ENCODE measurements around the gene PPP1R1B. TPM values are rescaled to one million over a fixed set of nuclear protein-coding genes. Genes with fewer than 3 reads are reported as not detected.

PPP1R1B gene
- total RNA-seq, 5 donors from 2014 or later (not counting 1 experiment from before 2014, with no cell fraction given), result 0.12 to 0.35 (median 0.18) TPM; not detected in 1

DNA sequence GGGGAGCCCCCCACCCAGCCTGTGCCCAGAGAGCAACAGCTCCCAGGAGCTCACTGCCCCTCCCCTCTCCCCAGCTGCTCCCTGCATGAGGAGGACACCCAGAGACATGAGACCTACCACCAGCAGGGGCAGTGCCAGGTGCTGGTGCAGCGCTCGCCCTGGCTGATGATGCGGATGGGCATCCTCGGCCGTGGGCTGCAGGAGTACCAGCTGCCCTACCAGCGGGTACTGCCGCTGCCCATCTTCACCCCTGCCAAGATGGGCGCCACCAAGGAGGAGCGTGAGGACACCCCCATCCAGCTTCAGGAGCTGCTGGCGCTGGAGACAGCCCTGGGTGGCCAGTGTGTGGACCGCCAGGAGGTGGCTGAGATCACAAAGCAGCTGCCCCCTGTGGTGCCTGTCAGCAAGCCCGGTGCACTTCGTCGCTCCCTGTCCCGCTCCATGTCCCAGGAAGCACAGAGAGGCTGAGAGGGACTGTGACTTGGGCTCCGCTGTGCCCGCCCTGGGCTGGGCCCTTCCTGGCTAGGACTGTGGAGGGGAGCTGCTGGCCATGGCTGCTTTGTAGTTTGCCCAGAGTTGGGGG lies 39.0 kb downstream of the PPP1R1B start:
- DNase-seq (peak in 1 of 35 experiments; percentile 36), ATAC-seq (replicated peaks in 1 of 4) (peak in 3 of 4 experiments; percentile 13 to 36 (median 21))
- H3K9me3 Mint-ChIP-seq, result no peaks in the 10 kb centered on the region
- 63% methylated on average over 12 of the region's 17 CpGs for WGBS (ENCODE audit: insufficient coverage)
- ChIA-PET CTCF (interaction anchor here (1.0 to 1.6 kb wide), 2 partner anchors 12 to 22 kb away, joined by 3 to 4 read pairs; partner anchors contain the start of gene PGAP3 (in 1 of the 2)), POLR2A (no interaction called here)
- no peak overlapping the region for H3K27ac Mint-ChIP-seq
- Histone ChIP-seq H3K27ac (ENCODE audit: low read length) (no peak overlapping the region), H3K4me3 (ENCODE audit: control insufficient read depth in 1 of 2, extremely low read depth in 1 of 2, low read length in 1 of 2) (no peak overlapping the region), H3K36me3 (ENCODE audit: control insufficient read depth in 2 of 2, extremely low read depth in 1 of 2, insufficient read depth in 1 of 2, low read length in 1 of 2) (peaks cover 5 to 22% of the 10 kb centered on the region in 2 donors), H3K4me1 (ENCODE audit: control insufficient read depth in 1 of 2, extremely low read depth in 1 of 2, insufficient read depth in 2 of 2, low read length in 2 of 2) (peaks cover 2 to 40% of the 10 kb centered on the region in 2 experiments), H3K27me3 (replicated peaks in 1 of 2; ENCODE audit: control insufficient read depth in 2 of 2, extremely low read depth in 1 of 2, insufficient read depth in 2 of 2, low read length in 1 of 2) (peaks cover 0 to 49% of the 10 kb centered on the region in 2 experiments), H3K9me3 (no peaks in the 10 kb centered on the region)
- peaks cover 9 to 17% (median 15%) of the 10 kb centered on the region in 3 donors for H3K4me1 Mint-ChIP-seq
- peaks cover 9% of the 10 kb centered on the region for H3K36me3 Mint-ChIP-seq
- peaks cover 12 to 16% of the 10 kb centered on the region in 2 donors for H3K27me3 Mint-ChIP-seq
- peak overlapping the region in 1 of 3 donors; percentile 59 for H3K4me3 Mint-ChIP-seq

DNA sequence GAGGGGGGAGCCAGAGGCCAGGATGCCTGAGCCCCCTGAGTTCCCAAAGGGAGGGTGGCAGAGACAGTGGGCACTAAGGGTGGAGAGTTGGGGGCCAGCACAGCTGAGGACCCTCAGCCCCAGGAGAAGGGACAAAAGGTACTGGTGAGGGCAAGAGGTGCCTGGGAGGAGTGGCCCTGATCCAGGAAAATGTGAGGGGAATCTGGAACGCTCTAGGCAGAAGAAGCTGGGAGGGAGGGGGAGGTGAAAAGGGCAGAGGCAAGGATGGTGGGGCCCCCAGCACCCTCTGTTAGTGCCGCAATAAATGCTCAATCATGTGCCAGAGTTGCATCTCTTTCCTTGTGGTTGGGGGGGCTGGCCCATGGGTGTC lies 39.5 kb downstream of the PPP1R1B start:
- Histone ChIP-seq H3K27me3 (replicated peaks in 1 of 2; ENCODE audit: control insufficient read depth in 2 of 2, extremely low read depth in 1 of 2, insufficient read depth in 2 of 2, low read length in 1 of 2) (peaks cover 0 to 54% of the 10 kb centered on the region in 2 experiments), H3K27ac (ENCODE audit: low read length) (no peak overlapping the region), H3K4me1 (ENCODE audit: control insufficient read depth in 1 of 2, extremely low read depth in 1 of 2, insufficient read depth in 2 of 2, low read length in 2 of 2) (peaks cover 2 to 35% of the 10 kb centered on the region in 2 experiments), H3K4me3 (ENCODE audit: control insufficient read depth in 1 of 2, extremely low read depth in 1 of 2, low read length in 1 of 2) (no peak overlapping the region), H3K36me3 (ENCODE audit: control insufficient read depth in 2 of 2, extremely low read depth in 1 of 2, insufficient read depth in 1 of 2, low read length in 1 of 2) (peaks cover 5 to 17% of the 10 kb centered on the region in 2 donors), H3K9me3 (no peaks in the 10 kb centered on the region)
- Mint-ChIP-seq H3K27me3 (peaks cover 12 to 16% of the 10 kb centered on the region in 2 donors), H3K9me3 (no peaks in the 10 kb centered on the region), H3K27ac (no peak overlapping the region), H3K36me3 (peaks cover 5% of the 10 kb centered on the region), H3K4me1 (peaks cover 9 to 15% (median 13%) of the 10 kb centered on the region in 3 donors), H3K4me3 (peak overlapping the region in 1 of 3 donors; percentile 59)
- WGBS (ENCODE audit: insufficient coverage), result 100% methylated on average over 1 of the region's 2 CpGs
- CTCF ChIA-PET, result interaction anchor here (1.0 to 1.6 kb wide), 3 partner anchors 13 to 45 kb away, joined by 3 to 4 read pairs (median 3); partner anchors contain the start of gene PGAP3 (in 1 of the 2)
- ATAC-seq (replicated peaks in 1 of 4) (no peak), DNase-seq (no peak)
- POLR2A ChIA-PET, result interaction anchor here in 1 of 2 donors (0.6 kb wide), 1 partner anchor 293 kb away, joined by 5 read pairs; no protein-coding TSS in a partner anchor

GRCh38 chr17:39666601-39667261 lies 40.0 kb downstream of the PPP1R1B start:
- ChIA-PET POLR2A (interaction anchor here (0.6 kb wide), 2 partner anchors 86 to 294 kb away, joined by 5 to 10 read pairs; no protein-coding TSS in a partner anchor), CTCF (interaction anchor here (0.6 to 1.6 kb wide), 5 partner anchors 13 to 88 kb away, joined by 3 to 10 read pairs (median 4); no protein-coding TSS in a partner anchor)

DNA sequence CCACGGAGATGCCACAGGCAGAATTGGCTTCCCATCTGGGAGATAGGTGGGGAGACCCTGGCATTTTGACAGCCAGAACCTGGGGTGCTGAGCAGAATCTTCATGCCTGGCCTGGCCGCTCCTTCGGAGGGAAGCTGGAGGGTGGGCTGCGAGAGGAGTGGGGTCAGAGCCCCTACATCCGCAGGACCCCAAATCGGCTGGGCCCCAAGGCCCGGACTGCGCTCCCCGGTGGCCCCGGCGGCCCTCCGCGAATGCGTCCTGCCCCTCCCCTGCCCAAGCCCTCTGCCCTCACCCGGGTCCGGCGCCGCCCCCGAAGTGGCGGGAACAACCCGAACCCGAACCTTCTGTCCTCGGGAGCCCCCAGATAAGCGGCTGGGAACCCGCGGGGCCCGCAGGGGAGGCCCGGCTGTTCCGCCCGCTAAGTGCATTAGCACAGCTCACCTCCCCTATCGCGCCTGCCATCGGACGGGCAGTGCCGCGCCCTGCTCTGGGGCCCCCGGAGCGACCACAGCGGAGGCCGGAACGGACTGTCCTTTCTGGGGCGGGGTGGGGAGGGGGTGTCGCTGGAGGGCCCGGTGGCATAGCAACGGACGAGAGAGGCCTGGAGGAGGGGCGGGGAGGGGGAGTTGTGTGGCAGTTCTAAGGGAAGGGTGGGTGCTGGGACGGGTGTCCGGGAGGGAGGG lies 40.7 kb downstream of the PPP1R1B start:
- Histone ChIP-seq H3K27ac (ENCODE audit: low read length) (no peak overlapping the region), H3K4me1 (ENCODE audit: control insufficient read depth in 1 of 2, extremely low read depth in 1 of 2, insufficient read depth in 2 of 2, low read length in 2 of 2) (peaks cover 2 to 35% of the 10 kb centered on the region in 2 experiments), H3K36me3 (ENCODE audit: control insufficient read depth in 2 of 2, extremely low read depth in 1 of 2, insufficient read depth in 1 of 2, low read length in 1 of 2) (peaks cover 5 to 6% of the 10 kb centered on the region in 2 donors), H3K4me3 (ENCODE audit: control insufficient read depth in 1 of 2, extremely low read depth in 1 of 2, low read length in 1 of 2) (peak overlapping the region in 1 of 2 donors; percentile 30), H3K9me3 (no peaks in the 10 kb centered on the region), H3K27me3 (replicated peaks in 1 of 2; ENCODE audit: control insufficient read depth in 2 of 2, extremely low read depth in 1 of 2, insufficient read depth in 2 of 2, low read length in 1 of 2) (peaks cover 0 to 60% of the 10 kb centered on the region in 2 experiments)
- Mint-ChIP-seq H3K4me3 (peak overlapping the region; percentile 54 to 60 (median 59)), H3K27me3 (peaks cover 12 to 18% of the 10 kb centered on the region in 2 donors), H3K9me3 (no peaks in the 10 kb centered on the region), H3K27ac (no peak overlapping the region), H3K36me3 (no peaks in the 10 kb centered on the region), H3K4me1 (peaks cover 13 to 18% (median 14%) of the 10 kb centered on the region in 3 donors)
- peak in 4 of 35 experiments; percentile 22 to 29 (median 24) for DNase-seq
- POLR2A ChIA-PET, result interaction anchor here in 1 of 2 donors (0.6 kb wide), 1 partner anchor 86 kb away, joined by 10 read pairs; no protein-coding TSS in a partner anchor
- WGBS (ENCODE audit: insufficient coverage), result 20% methylated on average over 41 of the region's 49 CpGs
- CTCF ChIA-PET, result interaction anchor here (0.6 to 1.6 kb wide), 5 partner anchors 14 to 88 kb away, joined by 3 to 10 read pairs (median 4); no protein-coding TSS in a partner anchor
- ATAC-seq (replicated peaks in 1 of 4), result peak in 2 of 4 experiments; percentile 11 to 15

More at GRCh38 chr17:39666601-39667261, 40.0 kb downstream of the PPP1R1B start:
- WGBS (ENCODE audit: insufficient coverage), result 78% methylated on average over 7 of the region's 11 CpGs
- H3K27ac ChIP-seq (ENCODE audit: low read length), result no peak overlapping the region
- H3K4me3 ChIP-seq (ENCODE audit: control insufficient read depth in 1 of 2, extremely low read depth in 1 of 2, low read length in 1 of 2), result no peak overlapping the region
- no peak for DNase-seq
- Mint-ChIP-seq H3K4me3 (peak overlapping the region in 2 of 3 donors; percentile 57 to 59), H3K36me3 (peaks cover under 1% of the 10 kb centered on the region), H3K27me3 (peaks cover 12 to 16% of the 10 kb centered on the region in 2 donors), H3K9me3 (no peaks in the 10 kb centered on the region), H3K27ac (no peak overlapping the region), H3K4me1 (peaks cover 8 to 13% (median 10%) of the 10 kb centered on the region in 3 donors)
- peaks cover 2 to 31% of the 10 kb centered on the region in 2 experiments for H3K4me1 ChIP-seq (ENCODE audit: control insufficient read depth in 1 of 2, extremely low read depth in 1 of 2, insufficient read depth in 2 of 2, low read length in 2 of 2)
- H3K9me3 ChIP-seq, result no peaks in the 10 kb centered on the region
- peaks cover 5 to 12% of the 10 kb centered on the region in 2 donors for H3K36me3 ChIP-seq (ENCODE audit: control insufficient read depth in 2 of 2, extremely low read depth in 1 of 2, insufficient read depth in 1 of 2, low read length in 1 of 2)
- no peak for ATAC-seq (replicated peaks in 1 of 4)
- H3K27me3 ChIP-seq (replicated peaks in 1 of 2; ENCODE audit: control insufficient read depth in 2 of 2, extremely low read depth in 1 of 2, insufficient read depth in 2 of 2, low read length in 1 of 2), result peaks cover 0 to 59% of the 10 kb centered on the region in 2 experiments

DNA sequence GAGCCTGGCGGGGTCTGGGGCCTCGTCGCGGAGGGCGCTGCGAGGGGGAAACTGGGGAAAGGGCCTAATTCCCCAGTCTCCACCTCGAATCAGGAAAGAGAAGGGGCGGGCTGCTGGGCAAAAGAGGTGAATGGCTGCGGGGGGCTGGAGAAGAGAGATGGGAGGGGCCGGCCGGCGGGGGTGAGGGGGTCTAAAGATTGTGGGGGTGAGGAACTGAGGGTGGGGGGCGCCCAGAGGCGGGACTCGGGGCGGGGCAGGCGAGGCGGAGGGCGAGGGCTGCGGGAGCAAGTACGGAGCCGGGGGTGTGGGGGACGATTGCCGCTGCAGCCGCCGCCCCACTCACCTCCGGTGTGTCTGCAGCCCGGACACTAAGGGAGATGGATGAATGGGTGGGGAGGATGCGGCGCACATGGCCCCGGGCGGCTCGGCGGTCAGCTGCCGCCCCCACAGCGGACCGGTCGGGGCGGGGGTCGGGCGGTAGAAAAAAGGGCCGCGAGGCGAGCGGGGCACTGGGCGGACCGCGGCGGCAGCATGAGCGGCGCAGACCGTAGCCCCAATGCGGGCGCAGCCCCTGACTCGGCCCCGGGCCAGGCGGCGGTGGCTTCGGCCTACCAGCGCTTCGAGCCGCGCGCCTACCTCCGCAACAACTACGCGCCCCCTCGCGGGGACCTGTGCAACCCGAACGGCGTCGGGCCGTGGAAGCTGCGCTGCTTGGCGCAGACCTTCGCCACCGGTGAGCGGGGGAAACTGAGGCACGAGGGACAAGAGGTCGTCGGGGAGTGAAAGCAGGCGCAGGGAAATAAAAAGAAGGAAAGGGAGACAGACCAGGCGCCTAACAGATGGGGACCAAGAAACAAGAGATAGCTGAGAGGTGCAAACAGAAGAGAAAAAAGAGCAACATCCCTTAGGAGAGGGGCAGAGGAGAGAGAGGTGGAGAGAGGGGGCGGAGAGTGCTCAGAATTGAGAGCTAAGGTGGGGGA lies 41.5 kb downstream of the PPP1R1B start, which contains the start of gene PNMT:
PNMT (plus strand) TSS at position 509 of the 980 bp plus-strand sequence; CDS start at position 532, 23 bp downstream.
- ChIA-PET POLR2A (no interaction called here), CTCF (interaction anchor here (0.7 to 1.6 kb wide), 3 partner anchors 20 to 46 kb away, joined by 3 to 4 read pairs (median 3); partner anchors contain the start of gene PGAP3 (in 1 of the 2))
- Mint-ChIP-seq H3K36me3 (no peaks in the 10 kb centered on the region), H3K27ac (no peak within 1 kb of the TSS), H3K9me3 (no peaks in the 10 kb centered on the region), H3K4me3 (peak within 1 kb of the TSS; percentile 59 to 60 (median 59)), H3K4me1 (peaks cover 14 to 19% (median 15%) of the 10 kb centered on the region in 3 donors), H3K27me3 (peaks cover 12 to 18% of the 10 kb centered on the region in 2 donors)
- peaks cover 0 to 60% of the 10 kb centered on the region in 2 experiments for H3K27me3 ChIP-seq (replicated peaks in 1 of 2; ENCODE audit: control insufficient read depth in 2 of 2, extremely low read depth in 1 of 2, insufficient read depth in 2 of 2, low read length in 1 of 2)
- peaks cover 2 to 35% of the 10 kb centered on the region in 2 experiments for H3K4me1 ChIP-seq (ENCODE audit: control insufficient read depth in 1 of 2, extremely low read depth in 1 of 2, insufficient read depth in 2 of 2, low read length in 2 of 2)
- peaks cover 0 to 5% of the 10 kb centered on the region in 2 donors for H3K36me3 ChIP-seq (ENCODE audit: control insufficient read depth in 2 of 2, extremely low read depth in 1 of 2, insufficient read depth in 1 of 2, low read length in 1 of 2)
- H3K4me3 ChIP-seq (ENCODE audit: control insufficient read depth in 1 of 2, extremely low read depth in 1 of 2, low read length in 1 of 2), result peak within 1 kb of the TSS; percentile 30 to 54
- ATAC-seq (replicated peaks in 1 of 4) (peak; percentile 64 to 75 (median 74)), DNase-seq (peak in 34 of 35 experiments; percentile 33 to 83 (median 64))
- no peaks in the 10 kb centered on the region for H3K9me3 ChIP-seq
- WGBS (ENCODE audit: insufficient coverage), result 2% methylated on average over 78 of the region's 85 CpGs
- no peak within 1 kb of the TSS for H3K27ac ChIP-seq (ENCODE audit: low read length)
